ENCODE measurements around the gene RASSF7.

RASSF7 gene

DNA sequence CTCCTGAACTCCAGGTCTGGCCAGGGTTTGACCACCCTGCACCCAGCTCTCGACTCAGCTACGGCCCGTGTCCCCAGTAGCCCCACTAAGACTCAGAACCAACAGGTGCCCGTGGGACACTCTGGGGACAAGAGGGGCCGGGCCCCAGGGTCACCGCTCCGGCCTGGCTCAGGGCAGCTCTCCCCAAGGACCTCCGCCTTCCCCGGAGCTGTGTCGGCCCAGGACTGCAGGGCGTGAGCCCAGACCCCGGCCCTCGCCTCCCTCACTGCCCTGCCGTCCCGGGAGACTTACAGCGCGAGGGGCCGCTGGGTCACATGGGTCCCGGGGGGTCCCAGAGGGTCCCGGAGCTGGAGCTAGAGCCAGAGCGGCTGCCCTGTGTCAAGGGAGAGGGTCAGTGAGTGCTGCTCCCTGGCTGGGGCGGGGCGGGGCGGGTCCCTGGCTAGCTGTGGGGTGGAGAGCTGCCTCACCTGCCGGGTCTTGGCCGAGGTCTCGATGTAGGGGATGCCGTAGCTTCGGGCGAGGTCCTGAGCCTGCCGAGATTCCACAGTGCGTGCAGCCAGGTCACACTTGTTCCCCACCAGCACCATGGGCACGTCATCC, 27.7 kb upstream of the RASSF7 start:
- no peak for DNase-seq (ENCODE audit: low spot score)

DNA sequence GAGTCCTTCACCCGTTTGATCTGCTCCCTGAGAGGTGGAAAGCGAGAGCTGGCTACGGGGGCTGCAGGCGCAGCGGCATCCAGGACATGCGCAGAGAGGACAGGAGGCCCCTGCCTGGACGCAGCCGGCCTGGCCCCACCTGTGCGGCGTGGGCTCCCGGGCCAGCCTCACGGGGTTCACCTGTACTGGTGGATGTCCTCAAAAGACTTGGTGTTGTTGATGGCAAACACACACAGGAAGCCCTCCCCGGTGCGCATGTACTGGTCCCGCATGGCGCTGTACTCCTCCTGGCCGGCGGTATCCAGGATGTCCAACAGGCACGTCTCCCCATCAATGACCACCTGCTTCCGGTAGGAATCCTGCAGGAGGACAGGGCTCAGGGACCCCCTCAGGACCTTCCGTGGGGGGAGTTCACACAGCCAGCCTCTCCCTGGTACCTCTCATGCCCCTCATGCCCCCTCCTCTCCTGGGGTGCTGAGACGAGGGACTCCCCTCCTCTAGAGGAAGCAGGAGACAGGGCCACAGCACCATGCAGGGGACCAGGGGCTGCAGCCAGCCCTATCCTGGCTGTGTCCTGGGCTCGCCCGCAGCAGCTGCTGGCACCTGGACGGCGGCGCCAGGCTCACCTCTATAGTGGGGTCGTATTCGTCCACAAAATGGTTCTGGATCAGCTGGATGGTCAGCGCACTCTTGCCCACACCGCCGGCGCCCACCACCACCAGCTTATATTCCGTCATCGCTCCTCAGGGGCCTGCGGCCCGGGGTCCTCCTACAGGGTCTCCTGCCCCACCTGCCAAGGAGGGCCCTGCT, 27.0 kb upstream of the RASSF7 start:
- DNase-seq (ENCODE audit: low spot score), result no peak

DNA sequence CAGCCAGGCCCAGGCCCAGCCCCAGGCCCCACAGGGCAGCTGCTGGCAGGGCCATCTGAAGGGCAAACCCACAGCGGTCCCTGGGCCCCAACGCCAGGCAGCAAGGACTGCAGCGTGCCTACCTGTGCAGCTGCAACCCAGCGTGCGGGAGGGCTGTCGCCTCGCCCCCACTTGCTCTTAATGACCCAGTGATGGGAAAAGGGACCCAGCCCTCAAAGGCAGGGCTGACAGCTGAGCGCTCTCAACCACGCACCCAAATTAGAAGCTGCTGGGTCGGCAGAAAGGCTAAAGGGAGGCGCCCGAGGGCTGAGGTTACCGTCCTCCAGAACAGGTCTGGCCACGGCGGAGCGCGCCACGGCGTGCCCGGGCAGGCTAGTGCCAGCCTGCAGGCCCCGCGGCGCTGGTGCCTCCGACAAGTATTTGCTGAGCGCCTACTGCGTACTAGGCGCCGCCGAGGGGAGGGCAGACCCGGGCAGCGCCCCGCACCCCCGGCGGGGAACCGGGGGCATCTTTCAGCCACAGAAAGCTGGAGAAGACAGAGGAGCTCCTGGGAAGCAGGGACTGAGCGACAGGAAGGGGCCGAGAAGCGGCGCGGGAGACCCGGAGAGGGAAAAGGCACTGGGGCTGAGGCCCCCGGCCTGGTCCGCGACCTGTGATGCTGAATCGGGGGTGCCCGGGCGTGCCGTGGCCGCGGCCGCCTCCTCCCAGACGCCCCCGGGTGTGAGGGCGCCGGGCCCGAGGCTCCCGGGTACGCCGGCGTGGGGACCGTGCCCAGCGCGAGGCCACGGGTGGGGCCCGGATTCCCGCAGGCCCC, 26.2 kb upstream of the RASSF7 start:
- peak; percentile 30 for DNase-seq (ENCODE audit: low spot score)

DNA sequence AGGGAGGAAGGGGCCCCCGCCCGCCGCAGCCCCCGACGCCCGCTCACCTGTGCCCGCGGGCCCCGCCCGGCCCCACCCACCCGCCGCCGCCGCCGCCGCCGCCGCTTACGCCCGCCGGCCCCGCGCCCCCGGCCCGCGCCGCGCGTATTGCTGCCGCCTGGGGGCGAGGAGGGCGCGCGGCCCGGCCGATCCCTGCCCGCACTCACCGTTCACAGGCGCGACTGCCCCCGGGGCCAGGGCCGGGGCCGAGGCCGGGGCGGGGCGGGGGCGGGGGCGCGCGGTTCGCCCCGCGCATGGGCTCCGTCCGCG, 25.6 kb upstream of the RASSF7 start:
- DNase-seq (ENCODE audit: low spot score), result no peak

DNA sequence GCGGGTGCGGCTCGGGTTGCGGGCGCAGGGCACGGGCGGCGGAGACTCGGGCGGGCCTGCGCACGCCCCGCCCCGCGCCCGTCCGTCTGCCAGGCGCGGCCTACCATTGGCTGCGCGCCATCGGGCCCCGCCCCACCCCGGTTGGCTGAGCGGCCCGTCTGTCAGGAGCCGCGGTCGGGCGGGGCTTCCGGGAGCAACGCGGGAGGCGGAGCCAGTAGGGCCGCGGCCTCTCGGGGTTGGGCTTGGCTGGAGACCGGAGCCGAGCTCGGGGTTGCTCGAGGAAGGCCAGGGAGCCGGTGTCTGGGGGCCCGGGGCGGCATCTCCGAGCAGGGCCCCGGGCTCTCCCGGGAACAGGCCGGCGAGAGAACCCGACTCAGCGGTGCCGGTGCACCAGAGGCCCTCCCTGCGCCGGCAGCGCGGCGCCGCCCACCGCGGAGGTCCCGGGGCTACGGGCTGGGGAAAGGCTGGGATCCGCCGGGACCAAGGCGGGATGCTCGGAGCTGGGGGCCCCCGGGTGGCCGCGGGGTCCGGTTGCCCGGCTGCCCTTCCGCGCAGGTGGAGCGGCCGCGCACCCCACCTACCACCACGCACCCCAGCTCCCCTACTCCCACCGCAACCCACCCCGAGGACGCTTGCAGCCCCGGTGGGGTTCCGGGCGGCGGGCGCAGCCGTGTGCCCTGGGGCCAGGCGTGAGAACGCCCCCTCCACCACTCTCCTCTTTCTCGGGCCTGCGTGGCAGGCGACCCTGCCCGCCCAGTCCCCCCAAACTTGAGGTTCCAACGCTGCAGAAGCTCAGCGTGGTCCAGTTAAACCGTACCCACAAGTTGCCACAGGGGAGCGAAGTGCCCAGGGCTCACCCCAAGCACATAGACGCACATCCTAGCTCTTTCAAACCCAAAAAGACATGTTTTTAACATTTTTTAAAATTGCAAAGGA, 25.0 kb upstream of the RASSF7 start, which contains the start of gene HRAS:
HRAS (minus strand) TSS at position 58 of the 936 bp plus-strand sequence.
- DNase-seq (ENCODE audit: low spot score), result peak; percentile 96

DNA sequence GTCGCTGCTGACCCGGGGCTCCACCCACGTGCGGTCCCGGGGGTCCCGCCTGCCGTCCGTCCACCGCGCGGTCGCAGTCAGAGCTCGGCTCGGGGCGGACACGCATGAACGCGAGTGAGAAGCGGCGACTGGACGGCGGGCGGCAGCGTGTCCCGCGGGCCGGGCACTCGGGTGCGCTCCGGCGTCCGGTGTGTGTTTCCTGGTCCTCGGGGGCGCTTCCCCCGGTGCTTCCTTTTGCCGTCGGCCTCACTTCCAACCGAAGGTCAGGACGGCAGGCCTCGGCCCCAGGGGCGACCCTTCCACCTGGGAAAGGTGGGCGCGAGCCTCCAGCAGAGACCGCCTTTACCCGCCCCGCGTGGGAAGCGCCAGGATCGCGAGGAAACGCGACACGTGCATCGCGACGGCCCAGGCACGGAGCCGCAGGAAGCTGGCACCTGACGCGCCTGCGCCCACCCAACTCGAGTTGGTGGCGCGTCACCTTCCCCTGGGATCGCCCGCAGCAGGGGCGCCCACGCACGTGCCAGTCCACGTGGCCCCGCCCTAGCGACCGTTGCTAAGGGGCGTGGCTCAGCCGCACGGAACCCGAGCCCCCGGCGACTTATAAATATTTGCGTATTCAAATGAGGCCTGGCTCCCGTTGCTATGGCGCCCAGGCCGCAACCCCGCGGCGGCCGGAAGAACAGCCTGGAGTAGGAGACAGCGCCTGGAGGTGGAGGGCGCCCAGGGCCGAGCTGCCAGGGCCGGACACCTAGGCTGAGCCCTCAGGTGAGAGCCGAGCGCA, 23.7 kb upstream of the RASSF7 start, which contains the start of gene LRRC56:
LRRC56 (plus strand) TSS at position 687 of the 781 bp plus-strand sequence. CDS start 3,158 bp downstream, outside the sequence.
- DNase-seq (ENCODE audit: low spot score), result peak; percentile 67

DNA sequence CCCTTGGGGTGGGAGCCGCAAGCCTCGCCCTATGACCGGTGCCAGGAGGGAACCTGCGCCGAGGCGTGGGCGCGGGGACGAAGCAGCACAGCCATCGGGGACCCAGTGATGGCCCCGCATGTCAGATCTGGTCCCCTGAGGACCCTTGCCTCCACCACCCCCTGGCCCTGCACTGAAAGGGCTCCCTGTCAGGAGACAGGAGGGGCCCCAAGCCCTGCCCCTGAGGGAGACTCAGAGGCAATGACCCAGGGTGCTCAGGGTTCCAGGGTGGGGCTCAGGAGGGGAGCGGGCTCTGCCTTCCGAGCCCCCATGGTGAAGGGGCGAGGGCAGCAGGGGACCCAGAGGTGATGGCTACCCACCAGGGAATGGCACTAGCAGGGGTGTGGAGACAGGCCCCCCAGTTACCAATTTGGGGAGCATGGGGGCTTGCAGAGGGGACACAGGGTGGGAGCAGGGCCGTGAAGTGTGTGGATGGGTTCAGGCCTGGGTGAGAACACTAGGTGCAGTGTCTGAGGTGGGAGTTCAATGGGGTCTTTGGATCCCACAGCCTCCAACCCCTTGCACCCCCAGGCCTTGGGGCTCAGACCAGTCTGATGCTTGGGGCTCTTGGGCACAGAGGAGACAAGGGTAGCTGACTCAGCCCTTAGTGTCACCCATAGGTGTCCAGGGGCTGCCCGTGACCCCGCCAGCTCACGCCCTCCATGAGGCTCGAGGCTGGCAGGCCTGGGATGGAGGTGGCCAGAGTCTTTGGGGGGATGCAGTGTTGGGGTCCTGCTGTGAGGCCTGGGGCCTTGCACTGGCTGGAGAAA, 22.9 kb upstream of the RASSF7 start:
- no peak for DNase-seq (ENCODE audit: low spot score)

DNA sequence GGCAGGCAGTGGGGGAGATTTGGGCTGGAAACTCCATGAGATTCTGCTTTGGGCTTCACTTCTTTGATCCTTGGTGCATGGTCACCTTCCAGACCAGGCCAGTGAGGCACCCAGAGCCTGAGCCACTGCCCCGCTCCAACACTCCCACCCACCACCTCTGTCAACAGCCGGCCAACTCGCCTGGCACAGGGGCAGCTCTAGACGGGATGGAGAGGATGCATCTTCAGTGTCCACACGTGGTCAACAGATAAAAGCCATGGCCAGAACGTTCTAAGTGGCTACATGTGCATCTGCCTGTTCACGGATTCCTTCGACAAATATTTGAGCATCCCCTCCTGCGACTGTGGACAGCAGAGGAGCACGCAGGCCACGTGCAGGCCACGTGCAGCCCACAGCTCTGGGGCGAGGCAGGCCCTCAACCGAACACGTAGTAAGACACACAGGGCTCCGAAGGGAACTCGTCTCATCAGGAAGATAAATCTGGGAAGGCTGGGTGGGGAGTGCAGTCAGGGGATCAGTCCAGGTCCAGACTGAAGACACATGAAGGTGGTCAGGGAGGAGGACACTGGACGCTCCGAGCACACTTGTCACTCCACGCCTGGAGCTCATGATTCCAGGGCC, 22.2 kb upstream of the RASSF7 start:
- no peak for DNase-seq (ENCODE audit: low spot score)

DNA sequence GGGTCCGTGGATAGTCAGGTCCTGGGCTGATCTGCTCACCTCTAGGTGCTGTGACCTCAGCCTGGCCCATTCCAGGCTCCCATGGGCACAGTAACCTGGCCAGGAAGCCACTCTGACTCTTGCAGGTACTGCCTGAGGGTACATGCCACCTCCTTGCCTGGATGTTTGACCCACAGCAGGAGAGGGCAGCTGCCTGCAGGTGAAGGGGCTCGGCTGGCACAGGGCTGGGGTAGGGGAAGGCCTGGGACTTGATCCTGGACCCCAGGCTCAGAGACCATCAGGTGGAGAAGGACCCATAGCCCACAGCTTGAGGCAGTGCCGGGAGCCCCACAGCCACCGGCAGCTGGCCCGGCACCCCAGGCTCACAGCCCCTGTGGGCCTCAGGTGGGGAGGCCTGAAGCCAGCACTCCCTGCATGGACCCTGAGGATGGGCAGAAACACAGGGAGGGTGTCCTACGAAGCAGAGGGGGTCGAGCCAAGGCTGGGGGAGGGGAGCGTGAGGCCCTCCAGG, 20.7 kb upstream of the RASSF7 start:
- no peak for DNase-seq (ENCODE audit: low spot score)

DNA sequence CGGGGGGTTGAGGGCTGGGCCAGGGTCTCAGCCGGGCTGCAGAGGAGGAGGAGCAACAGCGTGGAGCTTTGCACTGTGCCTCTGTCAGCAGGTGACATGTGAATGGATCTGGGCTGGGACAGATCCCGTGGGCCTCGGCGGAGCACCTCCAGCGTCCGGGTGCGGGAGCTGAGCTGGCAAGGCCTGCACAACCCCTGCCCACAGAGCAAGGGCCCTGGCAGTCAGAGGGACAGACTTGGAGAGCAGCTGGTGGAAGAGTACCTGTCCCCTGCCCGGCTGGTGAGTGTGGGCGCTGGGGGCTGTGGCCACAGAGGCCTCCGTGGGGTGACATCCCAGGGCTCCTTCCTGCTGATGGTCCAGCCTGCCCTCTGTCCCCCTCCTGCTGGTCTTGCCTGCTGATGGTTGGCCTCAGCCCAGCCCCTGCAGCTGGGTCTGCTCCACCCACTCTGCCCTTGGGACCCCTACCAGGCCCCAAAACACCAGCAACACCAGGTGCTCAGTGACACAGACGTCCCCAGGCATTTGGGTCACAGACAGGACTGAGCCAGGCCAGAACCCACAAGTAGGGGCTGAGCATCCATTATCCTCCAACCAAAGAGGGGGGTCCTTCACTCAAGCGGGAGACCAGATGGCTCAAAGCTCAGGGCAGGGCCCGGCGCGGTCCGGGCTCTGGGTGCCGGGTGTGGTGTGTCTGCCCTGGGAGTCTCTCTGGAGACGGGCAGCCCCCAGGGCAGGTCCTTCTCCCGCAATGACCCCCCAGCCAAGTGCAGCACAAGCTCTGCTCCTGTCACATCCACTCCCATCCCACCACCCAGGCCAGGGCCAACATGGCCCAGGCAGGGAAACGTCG, 20.0 kb upstream of the RASSF7 start:
- DNase-seq (ENCODE audit: low spot score), result no peak

DNA sequence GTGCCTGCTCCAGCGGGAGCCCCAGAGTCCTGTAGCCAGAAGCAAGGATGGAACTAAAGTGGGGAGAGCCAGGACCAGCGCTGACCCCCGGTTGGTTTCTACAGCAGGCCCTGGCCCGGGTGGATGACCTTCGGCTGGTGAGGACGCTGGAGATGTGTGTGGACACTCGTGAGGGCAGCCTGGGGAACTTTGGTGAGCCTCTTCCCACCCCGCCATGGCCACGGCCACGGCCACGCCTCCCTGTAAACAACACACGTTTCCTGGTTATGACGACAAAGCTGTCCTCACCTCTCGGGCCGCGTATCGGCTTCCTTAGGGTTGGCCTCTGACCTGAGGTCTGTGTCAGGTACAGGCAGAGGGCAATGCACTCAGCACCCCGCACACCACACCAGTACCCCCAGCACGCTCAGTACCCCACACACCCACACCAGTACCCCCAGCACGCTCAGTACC, 19.3 kb upstream of the RASSF7 start:
- DNase-seq (ENCODE audit: low spot score), result no peak

DNA sequence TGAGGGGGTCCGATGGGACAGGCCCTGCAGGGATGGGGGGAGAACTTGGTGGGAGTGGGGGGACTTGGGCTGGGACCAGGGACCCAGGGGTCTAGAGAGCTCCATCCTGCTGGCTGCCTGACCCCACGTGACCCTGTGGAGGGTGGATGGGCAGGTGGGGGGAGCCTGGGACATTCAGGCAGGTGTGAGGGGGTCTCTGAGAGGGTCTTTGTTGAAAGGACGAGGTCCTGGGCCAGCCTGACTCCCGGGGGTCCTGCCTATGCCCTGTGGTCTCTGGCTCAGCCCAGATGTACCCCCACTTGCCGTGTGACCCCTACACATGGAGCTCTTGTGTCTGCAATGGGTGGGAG, 16.0 kb upstream of the RASSF7 start:
- DNase-seq (ENCODE audit: low spot score), result no peak

DNA sequence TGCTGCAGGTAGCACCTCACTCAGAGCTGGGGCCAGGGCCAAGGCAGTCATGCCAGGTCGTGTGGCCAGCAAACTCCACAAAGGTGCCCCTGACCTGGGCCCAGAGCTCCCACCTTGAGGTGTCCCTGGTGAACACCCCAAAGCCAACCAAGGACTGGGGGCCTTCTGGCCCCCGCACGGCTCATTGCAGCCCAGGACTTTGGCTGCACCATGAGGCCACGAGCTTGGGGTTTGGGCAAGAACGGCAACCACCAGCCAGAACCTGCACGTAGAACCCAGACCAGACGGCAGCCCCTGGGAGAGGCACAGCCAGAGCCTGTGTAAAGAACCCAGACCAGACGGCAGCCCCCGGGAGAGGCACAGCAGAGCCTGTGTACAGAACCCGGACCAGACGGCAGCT, 15.6 kb upstream of the RASSF7 start:
- no peak for DNase-seq (ENCODE audit: low spot score)

DNA sequence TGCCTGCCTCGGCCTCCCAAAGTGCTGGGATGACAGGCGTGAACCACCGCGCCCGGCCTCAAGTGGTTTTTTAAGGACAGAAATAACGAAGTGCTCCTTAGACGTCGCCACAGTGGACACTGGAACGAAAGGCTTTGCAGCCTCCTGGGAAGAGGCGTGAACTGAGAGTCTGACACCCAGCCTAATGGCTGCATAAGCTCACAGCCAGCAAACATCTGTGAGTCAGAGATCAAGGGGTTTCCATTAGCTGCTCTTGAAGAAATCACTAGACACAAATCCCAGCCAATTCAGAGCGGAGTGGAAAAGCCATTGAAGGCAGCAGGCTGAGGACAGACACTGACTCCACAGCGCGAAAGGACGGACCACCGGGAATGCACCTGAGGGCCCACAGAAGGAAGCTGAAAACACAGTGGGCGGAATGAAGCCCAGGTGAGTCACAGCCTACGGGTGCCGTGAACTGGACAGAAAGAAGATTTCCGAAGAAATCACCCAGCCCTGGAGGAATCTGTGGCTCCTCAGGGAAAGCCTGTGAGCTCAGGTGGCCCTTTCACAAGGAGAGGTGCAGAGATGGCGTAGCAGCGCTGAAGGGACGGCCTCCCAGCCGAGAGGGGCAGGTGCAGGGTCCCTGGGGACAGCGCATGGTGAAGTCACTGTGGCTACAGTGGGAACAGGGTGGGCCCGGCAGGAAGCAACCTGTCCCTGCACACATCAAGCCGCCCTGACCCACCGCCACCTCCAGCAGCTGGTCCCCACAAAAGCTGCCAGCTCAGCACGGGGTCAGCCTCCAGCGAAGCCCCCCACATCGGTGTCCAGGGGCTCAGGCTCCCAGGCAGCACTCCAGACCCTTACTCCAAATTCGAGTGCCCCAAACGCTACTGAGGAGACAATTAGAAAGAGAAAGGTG, 11.8 kb upstream of the RASSF7 start:
- no peak for DNase-seq (ENCODE audit: low spot score)

DNA sequence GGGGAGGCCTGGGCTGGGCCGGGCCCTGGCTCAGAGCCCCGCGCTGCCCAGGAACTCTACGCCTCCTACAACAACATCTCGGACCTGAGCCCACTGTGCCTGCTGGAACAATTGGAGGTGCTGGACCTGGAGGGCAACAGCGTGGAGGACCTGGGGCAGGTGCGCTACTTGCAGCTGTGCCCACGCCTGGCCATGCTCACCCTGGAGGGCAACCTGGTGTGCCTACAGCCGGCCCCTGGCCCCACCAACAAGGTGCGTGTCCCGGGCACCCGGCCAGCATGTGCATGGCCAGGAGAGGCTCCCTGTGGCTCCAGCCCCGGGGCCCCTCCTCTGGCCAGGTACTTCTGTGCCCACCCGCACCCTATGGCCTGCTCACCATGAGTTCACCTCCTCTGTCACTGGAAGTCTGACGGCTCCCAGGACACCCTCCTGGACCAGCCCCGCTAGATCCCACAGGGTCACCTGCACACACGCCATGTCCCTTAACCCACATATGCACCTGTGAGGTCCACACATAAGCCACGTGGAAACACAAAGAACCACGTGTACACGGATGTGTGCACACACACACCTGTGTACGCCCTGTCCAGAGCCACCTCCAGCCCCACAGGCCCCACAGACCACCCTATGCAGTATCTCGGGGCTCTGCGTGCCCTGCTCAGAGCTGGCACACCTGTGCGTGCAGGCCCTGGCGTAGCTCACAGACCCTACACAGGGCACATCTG, 10.6 kb upstream of the RASSF7 start:
- no peak for DNase-seq (ENCODE audit: low spot score)

DNA sequence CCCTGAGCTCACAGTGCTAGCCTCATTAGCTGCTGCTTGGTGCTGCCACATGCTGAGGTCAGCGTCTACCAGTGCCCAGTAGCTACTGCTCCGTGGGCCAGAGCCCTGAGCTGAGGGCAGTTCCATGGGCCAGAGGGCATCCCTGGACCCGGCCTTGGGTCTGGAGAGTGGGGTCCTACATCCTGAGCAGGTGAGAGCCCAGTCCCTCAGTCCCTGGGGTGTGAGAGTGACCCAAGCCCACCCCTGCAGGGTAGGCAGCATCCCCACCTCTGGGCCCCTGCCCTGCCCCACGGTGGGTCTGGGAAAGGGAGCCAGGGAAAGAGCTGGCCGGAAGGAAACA, 10.1 kb upstream of the RASSF7 start:
- no peak for DNase-seq (ENCODE audit: low spot score)

DNA sequence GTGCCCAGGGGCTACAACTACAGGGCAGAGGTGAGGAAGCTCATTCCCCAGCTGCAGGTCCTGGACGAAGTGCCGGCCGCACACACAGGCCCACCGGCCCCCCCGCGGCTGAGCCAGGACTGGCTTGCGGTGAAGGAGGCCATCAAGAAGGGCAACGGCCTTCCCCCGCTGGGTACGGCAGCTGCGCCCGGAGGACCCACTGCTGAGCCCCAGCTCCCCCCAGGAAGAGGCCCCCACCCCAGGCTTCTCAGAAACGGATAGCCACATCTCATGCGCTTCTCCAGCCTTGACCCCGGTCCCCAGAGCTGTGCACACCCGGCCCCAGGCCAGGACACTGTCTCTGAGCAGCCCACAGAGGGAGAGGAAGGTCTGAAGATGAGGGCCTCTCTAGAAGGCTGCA, 9.6 kb upstream of the RASSF7 start:
- no peak for DNase-seq (ENCODE audit: low spot score)
